Lower lobe of right lung (tissue), 2 donors: ENCODE data around the gene SLC4A1. TPM values are rescaled to one million over a fixed set of nuclear protein-coding genes. Genes with fewer than 3 reads are reported as not detected.

ENCODE experiments used
- ATAC-seq, 2 donors: fragments of 200-7000 bp; cut with Tn5 transposase; one replicate each; pipeline ENCODE4 v1.9.1; 2020 to 2022; ENCODE audit warnings: mild to moderate bottlenecking in 2 of 2, moderate library complexity in 2 of 2
- DNase-seq: peaks from one replicate; pipeline ENCODE4 v3.0.0-alpha.2; 2020
- H3K27ac ChIP-seq: fragments of 200-600 bp; one replicate; pipeline ENCODE4 v1.8.0; 2022
- H3K27me3 ChIP-seq: fragments of 200-600 bp; one replicate; pipeline ENCODE4 v1.8.0; 2022; ENCODE audit warnings: low read depth
- H3K36me3 ChIP-seq: fragments of 200-600 bp; one replicate; pipeline ENCODE4 v1.8.0; 2022; ENCODE audit warnings: mild to moderate bottlenecking
- H3K4me1 ChIP-seq: fragments of 200-600 bp; one replicate; pipeline ENCODE4 v1.8.0; 2022
- H3K4me3 ChIP-seq: fragments of 200-600 bp; one replicate; pipeline ENCODE4 v1.8.0; 2022; ENCODE audit warnings: mild to moderate bottlenecking
- H3K9me3 ChIP-seq: fragments of 200-600 bp; one replicate; pipeline ENCODE4 v1.8.0; 2022
- CTCF ChIP-seq: fragments of 200-600 bp; IDR thresholded peaks from one replicate; pipeline ENCODE4 v1.8.0; 2022; ENCODE audit warnings: antibody characterized with exemption, mild to moderate bottlenecking
- intact Hi-C: fragments of 100-400 bp; cut with DNase I; formaldehyde crosslinking; loops from one replicate; pipeline ENCODE4 v1.11.0; 2022
- total RNA-seq: library from RNA; stranded (reverse); fragmentation: NEBNext Ultra II Directional; extraction: Animal tissue kit (Norgen Biotek cat#: 25700); gene quantifications from one replicate; pipeline ENCODE4 v1.2.1, GENCODE V29; 2021
- donor health status: DM: no; HTN: yes; CAD: no; lungs with severe emphysema.

Gene SLC4A1
- total RNA-seq, 1 donor from 2014 or later = 0.83 TPM

GRCh38 chr17:44205962-44206824 is 61.7 kb downstream of the SLC4A1 start:
- peaks cover 31% of the 10 kb centered on the region for H3K4me1 ChIP-seq
- no peak for TF ChIP-seq CTCF
- H3K9me3 ChIP-seq = no peaks in the 10 kb centered on the region
- intact Hi-C loops = no loop called here
- no peak overlapping the region for H3K27ac ChIP-seq
- no peaks in the 10 kb centered on the region for H3K27me3 ChIP-seq
- H3K4me3 ChIP-seq = no peak overlapping the region
- no peak for DNase-seq
- peaks cover 48% of the 10 kb centered on the region for H3K36me3 ChIP-seq
- ATAC-seq = no peak

GRCh38 chr17:44204441-44204882 is 63.5 kb downstream of the SLC4A1 start:
- peak; percentile 42 for DNase-seq
- no peaks in the 10 kb centered on the region for H3K27me3 ChIP-seq
- ATAC-seq = no peak
- intact Hi-C loops = no loop called here
- peaks cover 23% of the 10 kb centered on the region for H3K4me1 ChIP-seq
- no peak overlapping the region for H3K27ac ChIP-seq
- H3K9me3 ChIP-seq = no peaks in the 10 kb centered on the region
- H3K4me3 ChIP-seq = no peak overlapping the region
- no peak for TF ChIP-seq CTCF
- H3K36me3 ChIP-seq = peaks cover 31% of the 10 kb centered on the region

- no peak for ATAC-seq
- Histone ChIP-seq H3K27ac (no peak overlapping the region), H3K27me3 (no peaks in the 10 kb centered on the region), H3K9me3 (no peaks in the 10 kb centered on the region), H3K4me1 (peaks cover 23% of the 10 kb centered on the region), H3K4me3 (no peak overlapping the region), H3K36me3 (peaks cover 25% of the 10 kb centered on the region)
- DNase-seq = peak; percentile 45
- TF ChIP-seq CTCF = peak; percentile 63
- intact Hi-C loops = no loop called here
Observed at GRCh38 chr17:44203731-44204440, 64.0 kb downstream of the SLC4A1 start.

- H3K4me1 ChIP-seq = peaks cover 29% of the 10 kb centered on the region
- peaks cover 14% of the 10 kb centered on the region for H3K36me3 ChIP-seq
- ATAC-seq = no peak
- TF ChIP-seq CTCF = no peak
- DNase-seq = peak; percentile 37
- H3K9me3 ChIP-seq = no peaks in the 10 kb centered on the region
- H3K27me3 ChIP-seq = no peaks in the 10 kb centered on the region
- H3K4me3 ChIP-seq = no peak overlapping the region
- intact Hi-C loops = no loop called here
- no peak overlapping the region for H3K27ac ChIP-seq
Observed at GRCh38 chr17:44202756-44203155, 65.2 kb downstream of the SLC4A1 start.

GRCh38 chr17:44200478-44201155 is 67.3 kb downstream of the SLC4A1 start:
- TF ChIP-seq CTCF = no peak
- intact Hi-C loops = no loop called here
- peaks cover 37% of the 10 kb centered on the region for H3K4me1 ChIP-seq

More at GRCh38 chr17:44200478-44201155, 67.3 kb downstream of the SLC4A1 start:
- Histone ChIP-seq H3K4me3 (peak overlapping the region; percentile 83), H3K27me3 (no peaks in the 10 kb centered on the region), H3K9me3 (no peaks in the 10 kb centered on the region), H3K27ac (peak overlapping the region; percentile 96), H3K36me3 (peaks cover 20% of the 10 kb centered on the region)
- DNase-seq (no peak), ATAC-seq (peak; percentile 1)
